H9 (cell line): ENCODE results near the gene TMEM187. TPM values are rescaled to one million over a fixed set of nuclear protein-coding genes. Genes with fewer than 3 reads are reported as not detected.

Experiments
- DNase-seq: peaks from one replicate; pipeline ENCODE4 v3.0.0-alpha.2; 2017
- H2AFZ ChIP-seq: one replicate; pipeline ENCODE4 v1.6.1; 2013; ENCODE audit warnings: mild to moderate bottlenecking, low read length, control low read depth, moderate library complexity
- H2AK5ac ChIP-seq: 2 replicates; pipeline ENCODE4 v1.6.1; 2013; ENCODE audit warnings: low read length, control low read depth, mixed read lengths; ENCODE audit not compliant: insufficient read length
- H2BK120ac ChIP-seq: one replicate; pipeline ENCODE4 v1.6.1; 2013; ENCODE audit warnings: low read depth, mild to moderate bottlenecking, low read length, control low read depth, inconsistent platforms; ENCODE audit not compliant: poor library complexity, severe bottlenecking
- H2BK12ac ChIP-seq: 2 replicates; pipeline ENCODE4 v1.6.1; 2013; ENCODE audit warnings: low read length, control low read depth, mixed read lengths, low read depth; ENCODE audit not compliant: insufficient read length
- H2BK15ac ChIP-seq: 2 replicates; pipeline ENCODE4 v1.6.1; 2013; ENCODE audit warnings: low read depth, low read length, control low read depth
- H2BK20ac ChIP-seq: one replicate; pipeline ENCODE4 v1.6.1; 2013; ENCODE audit warnings: low read depth, mild to moderate bottlenecking, low read length, control low read depth, inconsistent platforms; ENCODE audit not compliant: poor library complexity, severe bottlenecking
- H2BK5ac ChIP-seq: 2 replicates; pipeline ENCODE4 v1.6.1; 2013; ENCODE audit warnings: low read length, control low read depth, mixed read lengths; ENCODE audit not compliant: insufficient read length
- H3K14ac ChIP-seq: 2 replicates; pipeline ENCODE4 v1.6.1; 2013; ENCODE audit warnings: low read length, control low read depth; ENCODE audit not compliant: insufficient read depth
- H3K18ac ChIP-seq: 2 replicates; pipeline ENCODE4 v1.6.1; 2013; ENCODE audit warnings: low read depth, mild to moderate bottlenecking, mixed read lengths, low read length, control low read depth; ENCODE audit not compliant: insufficient read length
- H3K23ac ChIP-seq: 2 replicates; pipeline ENCODE4 v1.6.1; 2013; ENCODE audit warnings: low read length, control low read depth, mixed read lengths, low read depth; ENCODE audit not compliant: insufficient read length
- H3K23me2 ChIP-seq: 2 replicates; pipeline ENCODE4 v1.6.1; 2013; ENCODE audit warnings: low read depth, mild to moderate bottlenecking, mixed read lengths, low read length, control low read depth; ENCODE audit not compliant: insufficient read length, poor library complexity, severe bottlenecking
- H3K27ac ChIP-seq: 2 replicates; pipeline ENCODE4 v1.5.1; 2013; ENCODE audit warnings: low read length, control low read depth, mixed read lengths, low read depth; ENCODE audit not compliant: insufficient read length
- H3K27me3 ChIP-seq: 2 replicates; pipeline ENCODE4 v1.6.1; 2013; ENCODE audit warnings: low read length, control low read depth, inconsistent platforms; ENCODE audit not compliant: insufficient read depth
- H3K4ac ChIP-seq: 2 replicates; pipeline ENCODE4 v1.6.1; 2013; ENCODE audit warnings: low read depth, mild to moderate bottlenecking, control low read depth, inconsistent platforms, low read length, moderate library complexity
- H3K4me1 ChIP-seq: 2 replicates; pipeline ENCODE4 v1.6.1; 2013; ENCODE audit warnings: low read length, control low read depth, inconsistent platforms; ENCODE audit not compliant: insufficient read depth
- H3K4me2 ChIP-seq: 2 replicates; pipeline ENCODE4 v1.6.1; 2013; ENCODE audit warnings: low read length, control low read depth, mixed read lengths; ENCODE audit not compliant: insufficient read length, insufficient read depth
- H3K56ac ChIP-seq: 2 replicates; pipeline ENCODE4 v1.6.1; 2013; ENCODE audit warnings: low read depth, mild to moderate bottlenecking, mixed read lengths, low read length, control low read depth; ENCODE audit not compliant: insufficient read length
- H3K79me1 ChIP-seq: 2 replicates; pipeline ENCODE4 v1.6.1; 2013; ENCODE audit warnings: low read depth, mild to moderate bottlenecking, moderate library complexity, low read length, control low read depth, inconsistent platforms; ENCODE audit not compliant: insufficient read depth, poor library complexity, severe bottlenecking
- H3K79me2 ChIP-seq: 2 replicates; pipeline ENCODE4 v1.6.1; 2013; ENCODE audit warnings: low read length, control low read depth, inconsistent platforms; ENCODE audit not compliant: insufficient read depth
- H3K9ac ChIP-seq: 2 replicates; pipeline ENCODE4 v1.6.1; 2013; ENCODE audit warnings: low read length, control low read depth, mixed read lengths; ENCODE audit not compliant: insufficient read length; ENCODE audit errors: extremely low read depth
- H3K9me3 ChIP-seq: one replicate; pipeline ENCODE4 v1.6.1; 2013; ENCODE audit warnings: low read depth, low read length, inconsistent platforms; ENCODE audit not compliant: control insufficient read depth
- H3T11ph ChIP-seq: one replicate; pipeline ENCODE4 v1.6.1; 2013; ENCODE audit warnings: mild to moderate bottlenecking, low read length, control low read depth, inconsistent platforms
- H4K20me1 ChIP-seq: one replicate; pipeline ENCODE4 v1.6.1; 2013; ENCODE audit not compliant: control insufficient read depth, insufficient read length, insufficient read depth
- H4K5ac ChIP-seq: 2 replicates; pipeline ENCODE4 v1.6.1; 2013; ENCODE audit warnings: low read depth, mild to moderate bottlenecking, mixed read lengths, low read length, control low read depth; ENCODE audit not compliant: insufficient read length
- H4K8ac ChIP-seq: replicated peaks from 2 replicates; pipeline ENCODE4 v1.6.1; 2013; ENCODE audit warnings: low read length, control low read depth, mixed read lengths, low read depth; ENCODE audit not compliant: insufficient read length
- H4K91ac ChIP-seq: 2 replicates; pipeline ENCODE4 v1.6.1; 2013; ENCODE audit warnings: low read depth, mild to moderate bottlenecking, moderate library complexity, mixed read lengths, low read length, control low read depth; ENCODE audit not compliant: insufficient read length
- H3K27ac Mint-ChIP-seq, 3 experiments: 2 replicates in 2 of 3; 3 replicates in 1 of 3; pipeline ENCODE4 v1.8.0; 2020 to 2021; ENCODE audit warnings: mixed read lengths in 3 of 3, mild to moderate bottlenecking in 1 of 3, moderate library complexity in 1 of 3
- H3K27me3 Mint-ChIP-seq: 2 replicates; pipeline ENCODE4 v1.8.0; 2021; ENCODE audit warnings: low read depth, mild to moderate bottlenecking, moderate library complexity, mixed read lengths
- H3K36me3 Mint-ChIP-seq, 3 experiments: 2 replicates in 2 of 3; 3 replicates in 1 of 3; pipeline ENCODE4 v1.8.0; 2020 to 2021; ENCODE audit warnings: low read depth in 3 of 3, mixed read lengths in 3 of 3; ENCODE audit not compliant: insufficient read depth in 1 of 3
- H3K4me1 Mint-ChIP-seq, 2 experiments: 2 replicates each; pipeline ENCODE4 v1.8.0; 2020; ENCODE audit warnings: mixed read lengths in 2 of 2
- H3K4me3 Mint-ChIP-seq, 2 experiments: 2 replicates in 1 of 2; 3 replicates in 1 of 2; pipeline ENCODE4 v1.8.0; 2020 to 2021; ENCODE audit warnings: mild to moderate bottlenecking in 2 of 2, mixed read lengths in 2 of 2, moderate library complexity in 1 of 2
- H3K9me3 Mint-ChIP-seq, 2 experiments: 2 replicates in 1 of 2; 3 replicates in 1 of 2; pipeline ENCODE4 v1.8.0; 2020; ENCODE audit warnings: mild to moderate bottlenecking in 2 of 2, mixed read lengths in 2 of 2, moderate library complexity in 1 of 2
- CTCF ChIP-seq: fragments of 200-600 bp; sonication (generic); conservative IDR thresholded peaks from 3 replicates; pipeline ENCODE4 v1.8.0; 2021; ENCODE audit warnings: antibody characterized with exemption, mild to moderate bottlenecking
- WGBS: extraction: QIAGEN DNeasy Blood & Tissue Kit; methylation state at CpG from one replicate; pipeline ENCODE4 v1.1.7; 2013; ENCODE audit warnings: missing lambda C conversion rate, low lambda C conversion rate, mixed read lengths; ENCODE audit not compliant: insufficient read length; ENCODE audit errors: extremely low coverage; 5-methylcytosine and 5-hydroxymethylcytosine counted together
- total RNA-seq: library from RNA; stranded (reverse); gene quantifications from 2 replicates; pipeline ENCODE4 v1.2.1, GENCODE V29; 2021

TMEM187 gene
- total RNA-seq, 1 experiment from 2014 or later = 2.7 TPM

DNA sequence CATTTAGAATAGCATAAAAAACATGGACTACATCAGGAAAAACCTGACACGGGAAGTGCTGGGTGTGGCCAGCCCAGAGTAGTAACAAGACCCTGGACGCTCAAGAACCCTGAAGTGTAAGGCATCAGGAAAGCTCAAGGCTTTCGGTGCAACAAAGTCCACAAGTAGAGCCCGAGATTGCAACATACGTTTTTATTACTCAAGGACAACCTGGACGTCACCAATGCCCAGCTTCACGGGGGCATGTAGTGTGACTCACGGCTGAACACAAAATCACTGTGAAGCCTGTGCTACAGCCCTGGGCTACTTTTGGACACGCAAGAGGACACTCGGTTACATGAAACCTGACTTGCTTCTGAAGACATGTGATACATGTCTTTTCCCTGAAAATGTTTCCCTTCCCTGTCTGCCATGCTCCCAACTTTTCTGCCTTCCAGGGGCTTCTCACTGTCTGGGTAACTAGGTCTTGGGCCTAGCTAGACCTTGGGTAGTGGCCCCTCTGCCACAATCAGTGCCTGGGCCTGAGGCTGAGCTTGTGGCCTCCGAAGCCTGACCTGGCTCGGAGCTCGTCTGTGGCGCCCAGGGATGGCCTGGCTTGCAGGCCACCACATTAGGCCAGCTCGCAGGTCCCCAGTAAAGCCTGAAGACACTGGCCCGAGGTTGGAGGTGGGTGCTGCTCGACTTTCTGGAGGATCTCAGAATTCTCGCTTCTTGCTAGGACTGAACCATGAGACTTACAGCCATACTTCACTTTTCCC lies 38.0 kb downstream of the TMEM187 start:
- Histone ChIP-seq H2BK5ac (no peak overlapping the region), H3K4ac (no peak overlapping the region), H3K9me3 (peaks cover 21% of the 10 kb centered on the region), H3K56ac (no peak overlapping the region), H3K9ac (no peak overlapping the region), H4K5ac (no peak overlapping the region), H3K4me1 (no peaks in the 10 kb centered on the region), H2AFZ (no peak overlapping the region), H3K4me2 (no peak overlapping the region), H2BK20ac (no peak overlapping the region), H4K8ac (no peak overlapping the region), H4K91ac (no peak overlapping the region), H2AK5ac (no peak overlapping the region), H3K27ac (no peak overlapping the region), H2BK120ac (no peak overlapping the region), H3K79me2 (no peaks in the 10 kb centered on the region), H2BK12ac (no peak overlapping the region), H3K14ac (no peak overlapping the region), H3K18ac (no peak overlapping the region), H3K23me2 (no peaks in the 10 kb centered on the region), H2BK15ac (no peak overlapping the region), H3K79me1 (no peaks in the 10 kb centered on the region), H3T11ph (no peak overlapping the region), H3K23ac (no peak overlapping the region), H4K20me1 (no peaks in the 10 kb centered on the region), H3K27me3 (no peaks in the 10 kb centered on the region)
- no peak overlapping the region for H3K27ac Mint-ChIP-seq
- peaks cover 0 to 5% of the 10 kb centered on the region in 2 experiments; a peak in 1 of 4 replicates for H3K4me1 Mint-ChIP-seq
- no peaks in the 10 kb centered on the region; the same call in 1 of the 2 replicates for H3K27me3 Mint-ChIP-seq
- H3K9me3 Mint-ChIP-seq = peaks cover 64 to 68% of the 10 kb centered on the region in 2 experiments
- no peak for TF ChIP-seq CTCF
- DNase-seq = no peak
- WGBS = no CpG with 5 or more reads among the region's 18 CpGs
- H3K4me3 Mint-ChIP-seq = no peak overlapping the region
- H3K36me3 Mint-ChIP-seq = peaks cover 14 to 60% (median 36%) of the 10 kb centered on the region in 3 experiments; a peak in 6 of 7 replicates
